ENCODE results near the gene LMBRD1.
"Not testable (repeated sequence)": the region's sequence is repeated elsewhere in the genome, so short reads cannot be mapped to it uniquely, and the experiment has no call there.

Gene LMBRD1

GRCh38 chr6:69796073-69796641 is 653 bp downstream of the LMBRD1 start:
- DNase-seq (ENCODE audit: low spot score) = peak; percentile 10

GRCh38 chr6:69795469-69796072 is 1.2 kb downstream of the LMBRD1 start:
- DNase-seq (ENCODE audit: low spot score) = no peak

- no peak for DNase-seq (ENCODE audit: low spot score)
Observed at GRCh38 chr6:69792292-69792691, 4.5 kb downstream of the LMBRD1 start.

GRCh38 chr6:69791065-69791471 is 5.7 kb downstream of the LMBRD1 start:
- no peak for DNase-seq (ENCODE audit: low spot score)

- no peak for DNase-seq (ENCODE audit: low spot score)
Observed at GRCh38 chr6:69790629-69791028, 6.2 kb downstream of the LMBRD1 start.

DNA sequence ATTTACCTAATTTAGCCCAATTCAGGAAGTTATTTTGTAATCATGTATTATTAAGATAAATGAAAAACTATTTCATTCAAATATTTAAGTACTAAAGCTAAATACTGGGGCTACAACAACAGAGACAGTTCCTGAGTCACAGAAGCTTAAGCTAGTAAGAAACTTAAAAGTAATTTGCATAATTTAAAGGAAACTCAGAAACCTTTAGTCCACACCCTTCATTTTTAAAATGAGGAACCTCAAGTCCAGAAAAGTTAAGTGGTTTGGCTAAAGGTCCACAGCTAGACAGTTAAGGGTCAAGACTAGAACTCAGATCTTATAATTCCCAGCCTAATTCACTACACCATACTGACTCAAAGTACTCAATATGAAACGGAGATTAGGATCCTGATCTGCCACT is 7.2 kb downstream of the LMBRD1 start:
- no peak for DNase-seq (ENCODE audit: low spot score)

GRCh38 chr6:69787436-69787835 is 9.4 kb downstream of the LMBRD1 start:
- DNase-seq (ENCODE audit: low spot score) = not testable (repeated sequence)

DNA sequence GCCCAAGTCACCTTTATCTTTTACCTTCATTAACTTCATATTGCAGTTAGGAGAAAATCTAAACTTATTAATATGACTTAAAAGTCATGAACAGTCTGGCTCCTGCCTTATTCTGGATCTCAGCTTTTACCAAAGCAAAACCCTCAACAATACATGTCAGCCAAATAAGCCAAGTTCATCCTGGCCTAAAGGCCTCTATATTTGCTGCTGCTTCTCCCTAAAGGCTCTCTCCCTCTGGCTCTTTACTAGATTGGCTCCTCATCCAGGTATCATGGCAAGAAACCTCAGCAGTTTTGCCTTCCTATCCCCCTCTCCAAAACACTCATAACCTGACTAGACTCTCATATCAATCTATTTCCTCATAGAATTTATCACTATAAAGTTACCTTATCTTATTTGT is 11.1 kb downstream of the LMBRD1 start:
- no peak for DNase-seq (ENCODE audit: low spot score)

DNA sequence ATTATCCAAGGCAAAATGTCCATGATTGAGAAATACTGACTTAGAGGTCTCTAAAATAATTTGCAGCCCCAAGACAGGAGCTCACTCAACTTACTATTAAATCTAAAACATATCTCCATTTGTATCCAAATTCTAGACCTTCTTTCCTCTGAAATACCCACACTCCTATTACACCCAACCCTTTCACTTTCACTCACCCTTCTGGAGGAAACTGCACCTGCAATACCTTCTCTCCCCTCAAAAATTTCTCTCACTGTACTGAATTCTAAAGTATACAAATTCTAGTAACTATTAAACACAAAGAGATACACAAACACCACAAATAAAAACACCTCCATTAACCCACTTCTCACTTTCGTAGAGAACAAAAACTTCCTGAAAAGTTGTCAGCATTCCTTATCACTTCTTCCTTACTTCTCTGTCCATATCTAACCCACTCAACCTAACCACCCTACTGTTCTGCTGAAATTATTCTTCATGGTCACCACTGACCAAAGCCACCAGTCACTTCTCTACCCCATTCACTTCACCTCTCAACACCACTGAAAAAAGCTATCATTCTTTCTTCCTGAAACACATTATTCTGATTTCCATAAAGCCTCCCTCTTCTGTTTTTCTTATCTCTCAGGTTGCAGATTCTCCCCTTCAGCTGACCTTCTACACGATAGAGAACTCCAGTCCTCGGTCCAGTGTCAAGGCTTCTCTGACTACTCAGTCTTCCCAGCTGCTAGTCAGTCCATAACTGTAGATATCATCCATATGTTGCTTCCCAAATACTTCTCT is 12.0 kb downstream of the LMBRD1 start:
- no peak for DNase-seq (ENCODE audit: low spot score)

- DNase-seq (ENCODE audit: low spot score) = no peak
Observed at GRCh38 chr6:69783108-69783507, 13.7 kb downstream of the LMBRD1 start.

- DNase-seq (ENCODE audit: low spot score) = no peak
Observed at GRCh38 chr6:69780585-69781178, 16.1 kb downstream of the LMBRD1 start.

DNA sequence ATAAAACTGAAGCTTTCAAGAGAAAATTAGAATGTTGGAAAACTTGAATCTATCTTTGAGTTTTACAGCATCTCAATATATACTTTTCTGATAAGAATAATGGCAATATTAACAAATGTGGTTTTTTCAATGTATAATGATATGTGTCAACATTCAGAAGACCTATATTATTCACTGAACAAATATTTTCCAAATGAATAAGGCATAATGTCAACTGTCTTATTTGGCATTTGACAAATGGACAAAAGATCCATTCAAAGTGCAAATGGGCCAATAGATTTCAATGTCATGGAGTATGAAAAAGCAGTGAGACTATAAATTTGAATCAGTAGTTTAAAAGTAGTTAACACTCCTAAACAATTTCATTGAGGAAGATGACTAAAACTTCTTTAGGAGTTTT is 20.9 kb downstream of the LMBRD1 start:
- no peak for DNase-seq (ENCODE audit: low spot score)

DNA sequence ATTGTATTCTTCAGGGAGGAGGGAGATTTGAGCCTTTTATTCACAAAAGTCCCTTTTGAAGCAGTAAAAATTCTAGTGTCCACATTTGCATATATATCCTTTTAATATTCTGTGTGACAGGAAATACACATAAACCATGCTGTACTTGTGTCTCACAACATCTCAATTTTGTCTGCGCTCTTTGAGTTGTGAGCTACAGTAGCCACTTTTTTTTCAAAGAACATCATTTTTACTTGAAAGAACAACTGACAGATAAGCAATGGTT is 21.3 kb downstream of the LMBRD1 start:
- DNase-seq (ENCODE audit: low spot score) = no peak

DNA sequence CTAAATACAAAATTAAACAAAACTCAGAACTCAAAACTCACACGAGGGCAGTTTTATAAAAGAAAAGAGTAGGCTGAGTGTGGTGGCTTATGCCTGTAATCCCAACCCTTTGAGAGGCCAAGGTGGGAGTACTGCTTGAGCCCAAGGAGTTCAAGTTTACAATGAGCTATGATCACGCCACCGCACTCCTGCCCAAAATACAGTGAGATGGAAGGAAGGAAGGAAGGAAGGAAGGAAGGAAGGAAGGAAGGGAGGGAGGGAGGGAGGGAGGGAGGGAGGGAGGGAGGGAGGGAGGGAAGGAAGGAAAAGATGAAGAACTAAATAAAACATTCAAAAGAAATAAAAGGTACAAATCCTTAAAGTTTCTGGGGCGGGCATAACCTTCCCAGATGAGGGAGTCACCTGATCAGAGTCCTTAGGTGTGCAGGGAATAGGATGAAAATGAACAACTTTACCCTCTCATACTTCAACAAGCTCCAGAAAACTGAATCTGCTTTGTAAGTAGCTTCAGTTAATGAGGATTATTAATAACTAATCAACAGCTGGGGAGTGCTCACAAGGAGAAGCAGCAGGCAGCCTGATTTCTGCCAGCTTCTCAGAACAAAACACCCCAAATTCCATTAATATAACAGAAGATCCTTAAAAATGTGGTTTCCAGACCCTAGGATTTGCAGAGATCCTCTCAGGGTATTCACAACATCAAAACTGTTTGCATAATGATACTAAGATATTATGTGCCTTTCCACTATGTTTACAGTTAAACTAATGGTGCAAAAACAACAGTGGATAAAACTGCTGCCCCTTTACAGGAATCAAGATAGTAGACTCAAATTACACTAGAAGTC is 21.8 kb downstream of the LMBRD1 start:
- DNase-seq (ENCODE audit: low spot score) = no peak

DNA sequence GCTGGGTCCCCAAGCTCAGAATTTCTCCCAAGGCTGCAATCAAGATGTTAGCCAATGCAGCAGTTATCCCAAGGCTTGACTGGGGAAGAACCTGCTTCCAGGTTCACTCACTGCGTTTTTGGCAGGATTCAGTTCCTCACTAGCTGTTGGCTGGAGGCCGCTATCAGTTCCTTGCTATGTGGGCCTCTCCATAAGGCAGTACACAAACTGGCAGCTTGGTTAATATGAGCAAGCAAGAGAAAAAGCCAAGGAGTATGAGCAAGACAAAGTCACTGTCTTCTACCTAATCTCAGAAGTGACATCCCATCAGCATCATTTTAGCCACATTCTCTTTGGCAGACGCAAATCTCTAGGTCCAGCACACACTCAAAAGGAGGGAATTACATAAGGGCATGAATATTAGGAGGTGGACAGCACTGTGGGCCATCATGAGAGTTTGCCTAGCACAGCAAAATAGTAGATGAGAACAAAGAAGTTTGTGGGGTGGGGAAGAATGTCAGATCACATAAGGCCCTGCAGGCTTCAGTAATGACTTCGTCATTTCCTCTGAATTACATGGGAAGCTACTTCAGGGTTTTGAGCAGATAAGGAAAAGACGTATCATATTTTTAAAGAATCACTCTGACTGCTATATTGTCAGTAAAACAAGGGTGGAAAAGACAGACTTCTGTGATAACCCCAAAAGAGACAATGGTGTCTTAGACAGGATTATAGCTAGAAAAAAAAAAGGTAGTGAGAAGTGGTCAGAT is 25.5 kb downstream of the LMBRD1 start:
- no peak for DNase-seq (ENCODE audit: low spot score)

DNA sequence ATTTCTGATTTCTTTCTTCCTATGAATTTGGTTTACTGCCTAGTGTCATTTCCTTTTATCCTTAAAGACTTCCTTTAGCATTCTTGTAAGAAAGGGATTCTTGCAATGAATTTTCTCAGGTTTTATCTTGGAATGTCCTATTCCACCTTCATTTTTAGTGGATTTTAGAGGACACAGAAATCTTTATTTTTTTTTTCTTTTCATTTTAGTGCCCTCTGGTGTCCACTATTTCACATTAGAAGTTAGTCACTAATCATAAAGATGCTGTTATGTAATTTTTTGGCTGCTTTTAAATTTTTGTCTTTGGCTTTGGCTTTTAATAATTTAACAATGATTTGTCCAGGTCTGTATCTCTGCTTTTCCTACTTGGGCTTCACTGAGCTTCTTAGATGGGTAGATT is 28.1 kb downstream of the LMBRD1 start:
- DNase-seq (ENCODE audit: low spot score) = peak; percentile 8

DNA sequence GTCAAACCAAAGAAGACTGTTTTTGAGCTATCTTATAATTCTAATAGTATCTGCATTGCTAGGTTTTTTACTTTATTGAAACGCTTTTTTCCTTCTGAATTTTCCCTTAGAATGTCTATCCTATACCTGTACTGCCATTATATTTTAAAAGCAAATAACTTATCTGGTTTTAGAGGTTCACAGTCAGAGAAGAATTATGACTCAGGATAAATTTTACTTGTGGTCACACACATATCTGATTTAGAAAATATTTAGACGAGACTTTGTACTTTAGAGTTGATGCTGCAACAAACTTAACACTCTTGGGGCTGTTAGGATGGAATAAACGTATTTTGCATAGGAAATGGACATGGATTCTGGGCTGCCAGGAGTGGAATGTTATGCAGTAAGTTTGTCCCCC is 33.0 kb downstream of the LMBRD1 start:
- no peak for DNase-seq (ENCODE audit: low spot score)

DNA sequence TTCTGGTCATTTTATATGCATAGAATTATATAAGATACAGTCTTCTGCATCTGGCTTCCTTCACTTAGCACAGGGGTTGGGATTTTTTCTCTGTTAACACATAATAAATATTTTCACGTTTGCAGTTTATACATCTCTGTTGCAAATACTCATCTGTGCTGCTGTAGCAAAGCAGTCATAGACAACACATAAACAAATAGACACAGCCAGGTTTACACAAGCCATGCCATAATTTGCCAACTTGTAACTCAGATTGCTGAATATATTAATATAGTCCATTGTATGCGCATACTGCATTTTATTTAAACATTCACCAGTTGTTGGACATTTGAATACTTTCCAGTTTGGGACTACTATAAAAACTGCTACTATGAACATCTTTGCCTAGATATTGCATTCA is 35.0 kb downstream of the LMBRD1 start:
- no peak for DNase-seq (ENCODE audit: low spot score)

- DNase-seq (ENCODE audit: low spot score) = no peak
Observed at GRCh38 chr6:69758214-69758613, 38.6 kb downstream of the LMBRD1 start.

GRCh38 chr6:69756907-69757306 is 39.9 kb downstream of the LMBRD1 start:
- no peak for DNase-seq (ENCODE audit: low spot score)

GRCh38 chr6:69756366-69756765 is 40.4 kb downstream of the LMBRD1 start:
- DNase-seq (ENCODE audit: low spot score) = no peak

DNA sequence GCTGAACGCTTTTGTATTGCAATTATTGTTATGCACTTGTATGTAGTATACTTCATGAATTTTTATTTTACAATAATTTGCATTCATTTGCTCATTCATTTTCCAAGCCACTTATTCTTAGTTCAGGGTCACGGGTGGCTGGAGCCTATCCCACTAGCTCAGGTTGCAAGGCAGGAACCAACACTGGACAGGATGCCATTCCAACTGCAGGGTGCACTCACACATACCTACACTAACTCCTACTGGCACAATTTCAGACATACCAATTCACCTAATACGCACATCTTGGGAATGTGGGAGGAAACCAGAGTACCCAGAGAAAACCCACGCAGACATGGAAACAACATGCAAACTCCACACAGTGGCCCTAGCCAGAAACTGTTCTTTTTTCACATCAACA is 61.8 kb downstream of the LMBRD1 start:
- DNase-seq (ENCODE audit: low spot score) = no peak

Measured in AG20443 (cell line).